NB4 (cell line): ENCODE measurements around the gene NRXN3.

ENCODE experiments used
- DNase-seq: peaks from one replicate; pipeline ENCODE4 v3.0.0; 2010; ENCODE audit warnings: low read depth
- H3K4me3 ChIP-seq: one replicate; pipeline ENCODE4 v1.5.1; 2011; ENCODE audit warnings: mild to moderate bottlenecking, low read depth, low read length, moderate library complexity
- MAX ChIP-seq: IDR thresholded peaks from 2 replicates; pipeline ENCODE4 v1.6.1; 2011; ENCODE audit warnings: low read depth, low read length
- MYC ChIP-seq: IDR thresholded peaks from 2 replicates; pipeline ENCODE4 v1.6.1; 2011; ENCODE audit warnings: low read depth, low read length
- POLR2A ChIP-seq: IDR thresholded peaks from 2 replicates; pipeline ENCODE4 v1.6.1; 2011; ENCODE audit warnings: mild to moderate bottlenecking; ENCODE audit not compliant: insufficient read length; ENCODE audit errors: extremely low read depth
- TF ChIP-seq, protein P1 (sequence below): IDR thresholded peaks from one replicate; pipeline ENCODE4 v1.5.1; 2012; ENCODE audit warnings: low read depth, low read length

NRXN3 gene

GRCh38 chr14:78491048-78491447 is 320.9 kb downstream of the NRXN3 start:
- no peak for DNase-seq
- no peak overlapping the region for H3K4me3 ChIP-seq
- TF ChIP-seq POLR2A (no peak), MAX (no peak), MYC (no peak)
- TF ChIP-seq, protein P1, sequence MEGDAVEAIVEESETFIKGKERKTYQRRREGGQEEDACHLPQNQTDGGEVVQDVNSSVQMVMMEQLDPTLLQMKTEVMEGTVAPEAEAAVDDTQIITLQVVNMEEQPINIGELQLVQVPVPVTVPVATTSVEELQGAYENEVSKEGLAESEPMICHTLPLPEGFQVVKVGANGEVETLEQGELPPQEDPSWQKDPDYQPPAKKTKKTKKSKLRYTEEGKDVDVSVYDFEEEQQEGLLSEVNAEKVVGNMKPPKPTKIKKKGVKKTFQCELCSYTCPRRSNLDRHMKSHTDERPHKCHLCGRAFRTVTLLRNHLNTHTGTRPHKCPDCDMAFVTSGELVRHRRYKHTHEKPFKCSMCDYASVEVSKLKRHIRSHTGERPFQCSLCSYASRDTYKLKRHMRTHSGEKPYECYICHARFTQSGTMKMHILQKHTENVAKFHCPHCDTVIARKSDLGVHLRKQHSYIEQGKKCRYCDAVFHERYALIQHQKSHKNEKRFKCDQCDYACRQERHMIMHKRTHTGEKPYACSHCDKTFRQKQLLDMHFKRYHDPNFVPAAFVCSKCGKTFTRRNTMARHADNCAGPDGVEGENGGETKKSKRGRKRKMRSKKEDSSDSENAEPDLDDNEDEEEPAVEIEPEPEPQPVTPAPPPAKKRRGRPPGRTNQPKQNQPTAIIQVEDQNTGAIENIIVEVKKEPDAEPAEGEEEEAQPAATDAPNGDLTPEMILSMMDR = no peak

GRCh38 chr14:78498062-78498595 is 328.0 kb downstream of the NRXN3 start:
- H3K4me3 ChIP-seq = no peak overlapping the region
- DNase-seq = no peak
- no peak for TF ChIP-seq POLR2A
- no peak for TF ChIP-seq MAX
- TF ChIP-seq MYC = no peak
- TF ChIP-seq, protein P1 = no peak

DNA sequence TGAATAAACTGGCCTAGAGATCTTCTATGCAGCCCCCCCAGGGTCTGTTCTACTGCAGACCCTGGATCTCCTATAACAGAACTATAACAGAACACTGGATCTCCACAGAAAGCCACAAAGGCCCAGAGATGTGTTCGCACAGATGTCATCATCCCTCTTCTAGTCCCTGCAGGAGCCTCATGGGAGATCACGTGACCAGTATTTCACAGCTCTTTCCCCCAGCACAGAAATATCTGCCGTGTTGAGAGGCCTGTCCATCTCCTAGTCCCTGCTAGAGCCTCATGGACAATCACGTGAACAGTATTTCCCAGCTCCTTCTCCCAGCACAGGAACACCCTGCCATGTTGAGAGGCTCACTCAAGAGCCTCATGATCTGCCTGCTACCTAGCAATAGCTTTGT is 331.7 kb downstream of the NRXN3 start:
- no peak overlapping the region for H3K4me3 ChIP-seq
- TF ChIP-seq, protein P1 = no peak
- no peak for TF ChIP-seq POLR2A
- no peak for TF ChIP-seq MYC
- TF ChIP-seq MAX = no peak
- no peak for DNase-seq

GRCh38 chr14:78508023-78508422 is 337.9 kb downstream of the NRXN3 start:
- no peak for DNase-seq
- no peak overlapping the region for H3K4me3 ChIP-seq
- TF ChIP-seq POLR2A = no peak
- TF ChIP-seq, protein P1 = no peak
- no peak for TF ChIP-seq MAX
- no peak for TF ChIP-seq MYC

DNA sequence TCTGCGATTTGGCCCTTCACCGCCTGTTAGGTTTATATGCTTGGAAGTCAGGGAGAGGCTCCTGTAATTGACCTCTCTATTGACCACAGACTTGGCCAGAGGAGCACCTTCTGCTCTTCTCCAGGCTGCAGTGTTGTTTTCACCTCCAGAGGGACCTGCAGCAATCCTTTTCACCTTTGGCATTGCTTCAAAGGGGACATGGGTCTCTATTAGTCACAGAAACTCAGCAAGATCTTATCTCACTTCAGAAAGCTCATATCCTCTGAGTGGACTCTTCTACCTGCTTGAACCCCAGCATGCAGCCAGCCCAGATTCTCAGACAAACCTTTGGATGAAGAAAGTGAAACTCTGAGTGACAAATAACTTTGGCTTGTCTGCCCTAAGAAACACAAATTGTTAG is 339.3 kb downstream of the NRXN3 start:
- no peak for TF ChIP-seq MAX
- TF ChIP-seq MYC = no peak
- TF ChIP-seq, protein P1 = no peak
- no peak for TF ChIP-seq POLR2A
- DNase-seq = no peak
- no peak overlapping the region for H3K4me3 ChIP-seq
